ENCODE data around the gene ASIC2.
A peak's percentile ranks its signal among the peaks of the same experiment; 100 is the strongest.

The ASIC2 gene

DNA sequence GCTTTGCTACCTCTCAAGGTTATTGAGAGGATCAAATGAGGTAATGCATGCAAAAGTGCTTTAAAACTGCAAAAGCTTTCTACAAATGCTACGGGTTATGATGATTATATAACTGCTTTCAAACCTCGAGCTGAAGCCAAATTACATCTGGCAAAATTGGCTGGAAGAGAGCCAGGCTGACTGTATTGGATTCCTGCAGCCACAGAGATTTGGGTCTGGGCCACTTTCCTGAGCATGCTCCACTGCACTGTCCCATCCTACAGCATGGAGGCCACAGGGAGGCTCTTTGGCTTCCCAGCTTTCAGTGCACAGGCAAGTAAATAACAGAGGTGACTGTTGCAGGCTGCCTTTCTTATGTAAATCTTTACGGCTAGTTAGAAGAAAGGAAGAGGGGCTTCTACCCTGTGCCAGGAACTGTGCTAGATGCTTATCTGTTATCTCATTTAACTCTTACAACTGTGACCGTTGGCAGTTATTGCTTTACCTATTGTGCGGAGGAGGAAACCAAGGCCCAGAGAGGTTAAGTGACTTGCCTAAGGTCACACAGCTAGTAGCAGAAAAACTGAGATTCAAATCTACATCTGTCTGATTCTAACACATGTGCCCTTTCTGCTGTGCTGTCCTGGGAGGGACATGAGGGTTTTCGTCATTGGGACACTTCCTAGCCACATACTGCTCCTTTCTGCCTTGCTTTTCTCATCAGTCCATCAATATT lies 179.7 kb downstream of the ASIC2 start:
- DNase-seq (ENCODE audit: low spot score): no peak

DNA sequence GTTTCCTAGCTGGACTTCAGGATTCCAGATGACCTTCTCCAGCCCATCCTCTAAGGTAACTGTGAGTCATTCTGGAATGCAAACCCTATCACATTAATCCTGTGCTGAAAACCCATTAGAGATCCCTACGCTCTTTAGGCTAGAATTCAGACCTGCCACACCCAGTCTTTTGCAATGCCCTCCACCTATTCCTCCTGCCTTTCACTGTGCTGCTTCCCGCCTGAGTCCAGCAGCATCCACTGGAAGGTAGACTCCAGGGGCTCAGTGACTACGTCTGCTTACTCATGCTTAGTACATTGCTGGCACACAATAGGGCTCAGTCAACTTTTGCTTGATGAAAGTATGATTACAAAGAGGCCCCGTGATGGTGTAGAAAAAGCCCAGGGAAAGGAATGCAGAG lies 180.3 kb downstream of the ASIC2 start:
- peak; percentile 5 for DNase-seq (ENCODE audit: low spot score)

DNA sequence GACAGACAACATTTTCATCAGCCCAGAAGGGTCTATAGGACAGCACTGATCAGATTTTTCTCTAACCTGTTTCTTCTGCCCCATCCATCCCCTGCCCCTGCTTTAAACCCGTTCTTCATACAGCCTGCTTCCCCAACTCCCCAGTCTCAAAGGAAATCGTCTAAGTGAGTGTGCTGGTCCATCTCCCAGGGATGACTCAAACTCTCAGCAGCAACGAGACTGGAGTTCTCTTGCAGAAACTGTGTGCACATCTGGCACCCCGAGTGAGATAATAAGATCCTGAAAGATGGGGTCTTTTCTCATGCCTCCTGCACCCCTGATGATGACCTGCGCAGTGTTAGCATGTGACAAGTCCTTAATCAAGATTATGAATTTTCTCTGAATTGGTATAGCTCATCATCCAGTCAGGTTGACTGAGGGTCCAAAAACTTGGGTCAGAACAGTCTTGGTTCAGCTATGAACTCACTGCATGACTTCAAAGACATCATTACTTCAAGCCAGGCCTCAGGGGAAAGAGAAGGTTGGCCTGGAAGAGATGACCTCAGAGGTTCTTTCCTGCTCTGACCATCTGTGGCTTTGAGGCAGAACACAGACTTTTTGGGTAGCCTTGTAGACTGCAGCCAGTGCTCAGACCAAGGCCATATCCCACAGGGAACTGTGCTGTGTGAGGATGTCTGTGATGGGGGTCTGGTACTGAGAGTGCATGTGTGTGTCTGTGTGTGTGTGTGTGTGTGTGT lies 183.6 kb downstream of the ASIC2 start:
- no peak for DNase-seq (ENCODE audit: low spot score)

DNA sequence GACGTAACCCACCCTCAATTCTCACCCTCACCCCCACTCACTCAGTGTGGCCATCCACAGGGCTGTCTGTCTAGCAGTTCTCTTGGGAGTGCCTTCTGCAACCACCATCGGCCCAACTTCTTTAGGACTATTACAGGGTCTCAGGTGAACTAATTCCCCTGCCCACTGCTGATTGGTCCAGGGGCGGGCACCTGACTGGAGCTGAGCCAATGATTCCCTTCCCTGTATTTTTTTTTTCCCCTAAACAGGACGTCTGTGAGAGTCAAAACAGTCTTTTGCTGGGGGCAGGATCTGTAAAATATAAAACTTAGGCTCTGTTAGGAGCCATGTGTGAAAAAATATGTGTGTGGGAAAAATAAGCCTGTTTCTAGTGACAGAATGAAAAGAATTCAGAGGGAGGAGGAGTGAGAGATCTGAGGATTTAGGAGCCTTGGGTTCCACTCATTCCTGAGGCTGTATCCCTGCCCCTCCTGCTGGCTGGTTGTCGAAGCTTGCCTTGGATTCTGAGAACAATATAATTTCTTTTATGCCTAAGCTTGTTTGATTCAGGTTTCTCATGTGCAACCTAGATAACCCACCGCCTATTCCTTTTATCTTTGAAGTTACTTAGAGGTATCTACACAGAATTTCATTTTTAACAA lies 186.4 kb downstream of the ASIC2 start:
- DNase-seq (ENCODE audit: low spot score): no peak

DNA sequence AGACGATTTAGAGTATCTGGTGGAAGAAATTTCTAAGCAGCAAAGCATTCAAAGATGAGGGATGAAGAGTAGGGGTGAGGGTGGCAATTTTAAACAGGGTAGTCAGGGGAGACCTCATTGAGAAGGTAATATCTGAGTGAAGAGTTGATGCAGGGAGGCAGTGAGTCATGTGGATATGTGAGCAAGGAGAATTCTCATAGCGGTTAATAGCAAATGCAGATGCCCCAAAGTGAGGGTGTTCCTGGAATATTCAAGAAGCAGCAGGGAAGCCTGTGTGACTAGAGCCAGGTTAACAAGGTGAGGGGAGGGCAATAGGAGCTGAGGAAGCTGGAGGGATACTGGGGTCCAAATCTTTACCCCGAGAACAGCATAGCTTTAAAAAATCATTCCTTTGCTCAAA lies 187.2 kb downstream of the ASIC2 start:
- DNase-seq (ENCODE audit: low spot score): no peak

DNA sequence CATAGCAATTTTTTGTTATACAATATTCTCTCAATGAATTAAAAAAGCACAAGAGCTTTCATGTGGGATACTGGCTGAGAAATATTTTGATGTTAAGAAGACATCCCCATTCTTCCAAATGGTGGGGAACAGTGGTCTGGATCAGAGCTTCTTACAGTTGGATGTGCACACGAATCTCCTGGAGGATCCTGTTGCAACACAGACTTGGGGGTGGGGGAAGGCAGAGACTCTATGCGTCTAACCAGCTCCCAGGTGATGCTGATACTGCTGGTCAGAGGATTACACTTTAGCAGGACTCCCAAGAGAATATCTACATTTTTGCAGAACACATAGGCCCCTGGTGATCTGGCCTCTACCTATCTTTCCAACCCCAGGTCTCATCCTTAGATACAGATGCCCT lies 193.2 kb downstream of the ASIC2 start:
- DNase-seq (ENCODE audit: low spot score): no peak

DNA sequence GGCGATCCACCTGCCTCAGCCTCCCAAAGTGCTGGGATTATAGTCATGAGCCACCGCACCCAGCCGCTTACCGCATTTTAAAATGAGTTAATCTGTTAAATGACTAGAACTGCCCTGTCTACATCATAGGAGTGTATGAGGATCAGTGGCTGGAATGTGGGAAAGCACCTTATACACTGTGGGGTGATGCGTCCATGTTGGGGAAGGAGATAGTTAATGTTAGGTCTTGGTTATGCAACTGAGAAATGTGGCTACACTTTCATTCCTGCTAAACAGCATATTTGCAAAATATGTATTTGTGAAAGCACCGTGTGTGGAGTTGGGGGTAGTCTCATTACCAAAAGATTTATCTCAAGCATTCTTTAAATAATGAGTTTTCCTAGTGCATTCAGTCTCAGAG lies 193.8 kb downstream of the ASIC2 start:
- no peak for DNase-seq (ENCODE audit: low spot score)

- no peak for DNase-seq (ENCODE audit: low spot score)
These were observed 195.7 kb downstream of the ASIC2 start for GRCh38 chr17:33097411-33097810.

GRCh38 chr17:33096161-33096560 lies 196.9 kb downstream of the ASIC2 start:
- DNase-seq (ENCODE audit: low spot score): no peak

DNA sequence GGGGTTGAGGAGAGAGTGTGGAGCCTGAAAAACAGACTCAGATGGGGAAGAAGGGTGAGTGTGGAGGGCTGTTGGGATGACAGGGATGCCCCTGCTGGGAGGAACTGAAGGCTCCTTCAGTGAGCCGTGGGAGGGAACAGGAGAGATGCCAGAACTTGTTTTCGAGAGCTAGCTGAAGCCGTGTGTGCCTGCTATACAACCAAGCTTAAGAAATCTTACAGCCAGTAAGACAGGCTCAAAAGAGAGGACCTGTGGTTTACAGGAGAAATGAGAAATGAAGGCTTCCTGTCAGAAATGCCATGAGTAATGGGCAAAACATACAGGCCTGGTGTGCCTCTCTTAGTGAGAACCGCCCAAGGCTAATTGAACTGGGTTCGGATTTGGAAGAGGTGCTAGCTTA lies 201.8 kb downstream of the ASIC2 start:
- DNase-seq (ENCODE audit: low spot score): no peak

GRCh38 chr17:33090806-33091205 lies 202.3 kb downstream of the ASIC2 start:
- DNase-seq (ENCODE audit: low spot score): no peak

GRCh38 chr17:33086878-33087277 lies 206.2 kb downstream of the ASIC2 start:
- no peak for DNase-seq (ENCODE audit: low spot score)

DNA sequence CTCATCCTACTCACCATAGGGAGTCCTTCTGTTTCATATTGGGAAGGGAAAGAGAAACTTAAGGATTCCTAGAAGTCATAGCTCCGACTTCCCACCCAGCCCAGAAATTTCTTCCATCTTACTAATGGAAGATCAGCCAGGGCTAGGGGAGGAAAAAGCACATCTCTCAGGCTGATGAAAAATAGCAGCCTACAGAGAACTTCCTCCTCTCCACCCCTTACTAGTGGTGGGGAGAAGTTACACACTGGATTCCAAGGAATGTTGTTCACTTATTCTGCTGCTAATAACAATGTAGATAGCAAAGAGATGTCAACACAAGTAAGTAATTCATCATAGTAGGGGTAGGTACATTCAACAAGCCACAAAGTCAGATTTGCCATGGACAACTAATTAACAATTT lies 207.1 kb downstream of the ASIC2 start:
- DNase-seq (ENCODE audit: low spot score): no peak

- no peak for DNase-seq (ENCODE audit: low spot score)
These were observed 207.8 kb downstream of the ASIC2 start for GRCh38 chr17:33085256-33085655.

- DNase-seq (ENCODE audit: low spot score): no peak
These were observed 208.3 kb downstream of the ASIC2 start for GRCh38 chr17:33084755-33085154.

GRCh38 chr17:33082529-33083173 lies 210.4 kb downstream of the ASIC2 start:
- DNase-seq (ENCODE audit: low spot score): no peak

- DNase-seq (ENCODE audit: low spot score): no peak
These were observed 213.0 kb downstream of the ASIC2 start for GRCh38 chr17:33080091-33080490.

- no peak for DNase-seq (ENCODE audit: low spot score)
These were observed 213.9 kb downstream of the ASIC2 start for GRCh38 chr17:33079201-33079600.

DNA sequence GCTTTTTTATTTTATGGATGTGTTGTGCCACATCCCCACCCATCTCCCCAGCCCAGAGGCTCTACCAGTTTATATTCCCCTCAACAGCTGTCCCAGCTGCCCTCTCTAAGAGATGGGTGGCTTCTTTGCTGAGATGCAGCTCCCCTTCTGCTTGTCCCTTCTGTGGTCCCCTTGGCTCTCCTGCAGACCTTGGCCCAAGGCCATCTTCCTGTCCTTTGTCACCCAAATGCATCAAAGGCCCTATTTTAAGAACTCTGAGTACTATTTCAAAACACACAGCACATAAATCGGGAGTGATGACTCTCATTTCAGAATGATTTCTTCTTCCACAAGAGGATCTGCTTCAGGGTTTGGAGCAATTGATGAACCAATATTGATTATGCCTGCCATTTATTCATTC lies 216.1 kb downstream of the ASIC2 start:
- no peak for DNase-seq (ENCODE audit: low spot score)

- DNase-seq (ENCODE audit: low spot score): no peak
These were observed 219.7 kb downstream of the ASIC2 start for GRCh38 chr17:33073416-33073815.

- no peak for DNase-seq (ENCODE audit: low spot score)
These were observed 220.5 kb downstream of the ASIC2 start for GRCh38 chr17:33072421-33073161.

- DNase-seq (ENCODE audit: low spot score): no peak
These were observed 221.4 kb downstream of the ASIC2 start for GRCh38 chr17:33071656-33072055.

Measured in LoVo (cell line).